Fibroblast of villous mesenchyme (primary cell): ENCODE results near the gene CDH18. TPM values are rescaled to one million over a fixed set of nuclear protein-coding genes. Genes with fewer than 3 reads are reported as not detected.

Experiments used
- DNase-seq: peaks from one replicate; pipeline ENCODE4 v3.0.0-alpha.2; 2010; ENCODE audit warnings: low read depth
- H3K4me3 ChIP-seq: 2 replicates; pipeline ENCODE4 v1.5.1; 2011; ENCODE audit warnings: low read depth, mild to moderate bottlenecking, low read length
- total RNA-seq: library from RNA; depleted of rRNA; stranded (reverse); fragments of >200 nt; gene quantifications from 2 replicates; pipeline ENCODE4 v1.2.3, GENCODE V29; 2012
- TF ChIP-seq, protein P1 (sequence below): IDR thresholded peaks from 2 replicates; pipeline ENCODE4 v1.5.1; 2012; ENCODE audit warnings: low read depth, mild to moderate bottlenecking, low read length; ENCODE audit not compliant: insufficient read depth

The CDH18 gene
- total RNA-seq, 1 donor = 0.43 TPM

- DNase-seq = no peak
- H3K4me3 ChIP-seq = no peak overlapping the region
- TF ChIP-seq, protein P1, sequence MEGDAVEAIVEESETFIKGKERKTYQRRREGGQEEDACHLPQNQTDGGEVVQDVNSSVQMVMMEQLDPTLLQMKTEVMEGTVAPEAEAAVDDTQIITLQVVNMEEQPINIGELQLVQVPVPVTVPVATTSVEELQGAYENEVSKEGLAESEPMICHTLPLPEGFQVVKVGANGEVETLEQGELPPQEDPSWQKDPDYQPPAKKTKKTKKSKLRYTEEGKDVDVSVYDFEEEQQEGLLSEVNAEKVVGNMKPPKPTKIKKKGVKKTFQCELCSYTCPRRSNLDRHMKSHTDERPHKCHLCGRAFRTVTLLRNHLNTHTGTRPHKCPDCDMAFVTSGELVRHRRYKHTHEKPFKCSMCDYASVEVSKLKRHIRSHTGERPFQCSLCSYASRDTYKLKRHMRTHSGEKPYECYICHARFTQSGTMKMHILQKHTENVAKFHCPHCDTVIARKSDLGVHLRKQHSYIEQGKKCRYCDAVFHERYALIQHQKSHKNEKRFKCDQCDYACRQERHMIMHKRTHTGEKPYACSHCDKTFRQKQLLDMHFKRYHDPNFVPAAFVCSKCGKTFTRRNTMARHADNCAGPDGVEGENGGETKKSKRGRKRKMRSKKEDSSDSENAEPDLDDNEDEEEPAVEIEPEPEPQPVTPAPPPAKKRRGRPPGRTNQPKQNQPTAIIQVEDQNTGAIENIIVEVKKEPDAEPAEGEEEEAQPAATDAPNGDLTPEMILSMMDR = no peak
Observed at GRCh38 chr5:19770396-19770795, 217.6 kb downstream of the CDH18 start.

- TF ChIP-seq, protein P1 = no peak
- H3K4me3 ChIP-seq = no peak overlapping the region
- DNase-seq = no peak
Observed at GRCh38 chr5:19767987-19768386, 220.0 kb downstream of the CDH18 start.

- H3K4me3 ChIP-seq = no peak overlapping the region
- DNase-seq = no peak
- TF ChIP-seq, protein P1 = no peak
Observed at GRCh38 chr5:19753579-19753978, 234.4 kb downstream of the CDH18 start.

DNA sequence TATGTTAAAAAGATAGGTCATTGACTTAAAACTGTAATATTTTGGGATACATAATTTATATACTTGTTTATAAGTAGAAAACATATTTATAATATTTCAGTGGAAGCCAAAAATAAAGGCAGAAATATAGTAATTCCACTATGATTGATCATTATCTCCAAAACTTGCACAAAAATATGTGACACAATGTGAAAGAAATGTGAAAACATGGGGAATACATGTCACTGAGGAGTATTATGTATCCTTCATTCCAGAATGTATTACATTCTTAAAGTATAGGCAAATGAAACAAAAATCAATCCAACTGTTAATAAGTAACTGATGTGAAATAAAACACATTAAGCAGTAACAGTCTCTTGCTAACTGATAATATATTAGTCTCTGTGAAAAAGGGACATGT lies 236.7 kb downstream of the CDH18 start:
- TF ChIP-seq, protein P1 = no peak
- H3K4me3 ChIP-seq = no peak overlapping the region
- no peak for DNase-seq

- no peak overlapping the region for H3K4me3 ChIP-seq
- no peak for DNase-seq
- TF ChIP-seq, protein P1 = no peak
Observed at GRCh38 chr5:19745247-19745646, 242.8 kb downstream of the CDH18 start.

- DNase-seq = no peak
- TF ChIP-seq, protein P1 = no peak
- no peak overlapping the region for H3K4me3 ChIP-seq
Observed at GRCh38 chr5:19739671-19740070, 248.3 kb downstream of the CDH18 start.

GRCh38 chr5:19734776-19735175 lies 253.2 kb downstream of the CDH18 start:
- TF ChIP-seq, protein P1 = no peak
- no peak overlapping the region for H3K4me3 ChIP-seq
- DNase-seq = no peak
